ENCODE results near the gene HINT3.
A peak's percentile ranks its signal among the peaks of the same experiment; 100 is the strongest.

Gene HINT3

GRCh38 chr6:125974214-125974866, 17.8 kb downstream of the HINT3 start:
- peak; percentile 60 for FAIRE-seq
- TF ChIP-seq SPI1 (IDR thresholded peaks at IDR 0.05; ENCODE audit: low read depth, low read length) (peak; percentile 67), POLR2AphosphoS5 (IDR thresholded peaks at IDR 0.05; ENCODE audit: low read depth, low read length) (no peak)
- DNase-seq (ENCODE audit: insufficient read length, low spot score), result no peak

- DNase-seq (ENCODE audit: insufficient read length, low spot score) (no peak), FAIRE-seq (no peak)
- TF ChIP-seq POLR2A (IDR thresholded peaks at IDR 0.05; ENCODE audit: low read depth, low read length) (no peak), POU2F2 (IDR thresholded peaks at IDR 0.05; ENCODE audit: low read depth, low read length) (no peak), SPI1 (IDR thresholded peaks at IDR 0.05; ENCODE audit: low read depth, low read length) (no peak), TAF1 (IDR thresholded peaks at IDR 0.05; ENCODE audit: low read depth, low read length) (no peak), POLR2AphosphoS5 (IDR thresholded peaks at IDR 0.05; ENCODE audit: low read depth, low read length) (no peak), PAX5 (IDR thresholded peaks at IDR 0.05; ENCODE audit: insufficient read depth, low read length, severe bottlenecking) (no peak)
These were observed 22.5 kb downstream of the HINT3 start for GRCh38 chr6:125979101-125979500.

- TF ChIP-seq POLR2A (IDR thresholded peaks at IDR 0.05; ENCODE audit: low read depth, low read length), result no peak
- no peak for TF ChIP-seq POLR2AphosphoS5 (IDR thresholded peaks at IDR 0.05; ENCODE audit: low read depth, low read length)
- TF ChIP-seq PAX5 (IDR thresholded peaks at IDR 0.05; ENCODE audit: insufficient read depth, low read length, severe bottlenecking), result no peak
- no peak for TF ChIP-seq POU2F2 (IDR thresholded peaks at IDR 0.05; ENCODE audit: low read depth, low read length)
- TF ChIP-seq TAF1 (IDR thresholded peaks at IDR 0.05; ENCODE audit: low read depth, low read length), result no peak
- no peak for TF ChIP-seq SPI1 (IDR thresholded peaks at IDR 0.05; ENCODE audit: low read depth, low read length)
- DNase-seq (ENCODE audit: insufficient read length, low spot score), result no peak
- FAIRE-seq, result no peak
These were observed 25.1 kb downstream of the HINT3 start for GRCh38 chr6:125981571-125982185.

GRCh38 chr6:125983246-125983945, 26.8 kb downstream of the HINT3 start:
- DNase-seq (ENCODE audit: insufficient read length, low spot score), result no peak
- FAIRE-seq, result no peak
- no peak for TF ChIP-seq SPI1 (IDR thresholded peaks at IDR 0.05; ENCODE audit: low read depth, low read length)
- no peak for TF ChIP-seq TAF1 (IDR thresholded peaks at IDR 0.05; ENCODE audit: low read depth, low read length)
- no peak for TF ChIP-seq POLR2AphosphoS5 (IDR thresholded peaks at IDR 0.05; ENCODE audit: low read depth, low read length)
- no peak for TF ChIP-seq POU2F2 (IDR thresholded peaks at IDR 0.05; ENCODE audit: low read depth, low read length)
- no peak for TF ChIP-seq PAX5 (IDR thresholded peaks at IDR 0.05; ENCODE audit: insufficient read depth, low read length, severe bottlenecking)
- TF ChIP-seq POLR2A (IDR thresholded peaks at IDR 0.05; ENCODE audit: low read depth, low read length), result no peak

- no peak for TF ChIP-seq SPI1 (IDR thresholded peaks at IDR 0.05; ENCODE audit: low read depth, low read length)
- TF ChIP-seq TAF1 (IDR thresholded peaks at IDR 0.05; ENCODE audit: low read depth, low read length), result no peak
- TF ChIP-seq POLR2AphosphoS5 (IDR thresholded peaks at IDR 0.05; ENCODE audit: low read depth, low read length), result no peak
- no peak for TF ChIP-seq POU2F2 (IDR thresholded peaks at IDR 0.05; ENCODE audit: low read depth, low read length)
- no peak for TF ChIP-seq POLR2A (IDR thresholded peaks at IDR 0.05; ENCODE audit: low read depth, low read length)
- no peak for TF ChIP-seq PAX5 (IDR thresholded peaks at IDR 0.05; ENCODE audit: insufficient read depth, low read length, severe bottlenecking)
- no peak for FAIRE-seq
- no peak for DNase-seq (ENCODE audit: insufficient read length, low spot score)
These were observed 27.7 kb downstream of the HINT3 start for GRCh38 chr6:125984311-125984710.

GRCh38 chr6:125985522-125985921, 29.0 kb downstream of the HINT3 start:
- TF ChIP-seq SPI1 (IDR thresholded peaks at IDR 0.05; ENCODE audit: low read depth, low read length) (no peak), POLR2A (IDR thresholded peaks at IDR 0.05; ENCODE audit: low read depth, low read length) (no peak), POLR2AphosphoS5 (IDR thresholded peaks at IDR 0.05; ENCODE audit: low read depth, low read length) (no peak)
- no peak for FAIRE-seq
- DNase-seq (ENCODE audit: insufficient read length, low spot score), result no peak

- TF ChIP-seq POLR2A (IDR thresholded peaks at IDR 0.05; ENCODE audit: low read depth, low read length) (no peak), POLR2AphosphoS5 (IDR thresholded peaks at IDR 0.05; ENCODE audit: low read depth, low read length) (no peak), TAF1 (IDR thresholded peaks at IDR 0.05; ENCODE audit: low read depth, low read length) (no peak), SPI1 (IDR thresholded peaks at IDR 0.05; ENCODE audit: low read depth, low read length) (no peak), POU2F2 (IDR thresholded peaks at IDR 0.05; ENCODE audit: low read depth, low read length) (no peak), PAX5 (IDR thresholded peaks at IDR 0.05; ENCODE audit: insufficient read depth, low read length, severe bottlenecking) (no peak)
- DNase-seq (ENCODE audit: insufficient read length, low spot score) (no peak), FAIRE-seq (no peak)
These were observed 29.4 kb downstream of the HINT3 start for GRCh38 chr6:125985979-125986300.

- TF ChIP-seq POLR2AphosphoS5 (IDR thresholded peaks at IDR 0.05; ENCODE audit: low read depth, low read length), result peak; percentile 93
- TF ChIP-seq POLR2A (IDR thresholded peaks at IDR 0.05; ENCODE audit: low read depth, low read length), result peak; percentile 97
- peak; percentile 13; the same call in 1 of the 2 replicates for TF ChIP-seq SPI1 (IDR thresholded peaks at IDR 0.05; ENCODE audit: low read depth, low read length)
- TF ChIP-seq POU2F2 (IDR thresholded peaks at IDR 0.05; ENCODE audit: low read depth, low read length), result peak; percentile 25; the same call in 1 of the 2 replicates
- peak; percentile 96 for TF ChIP-seq TAF1 (IDR thresholded peaks at IDR 0.05; ENCODE audit: low read depth, low read length)
- no peak for TF ChIP-seq PAX5 (IDR thresholded peaks at IDR 0.05; ENCODE audit: insufficient read depth, low read length, severe bottlenecking)
- DNase-seq (ENCODE audit: insufficient read length, low spot score), result peak; percentile 67
- FAIRE-seq, result peak; percentile 90
These were observed 29.9 kb downstream of the HINT3 start, which contains the start of gene TRMT11 for GRCh38 chr6:125986301-125987025. TRMT11 (plus strand) TSS chr6:125986540; CDS start chr6:125986551, 11 bp downstream.

- TF ChIP-seq SPI1 (IDR thresholded peaks at IDR 0.05; ENCODE audit: low read depth, low read length) (no peak), PAX5 (IDR thresholded peaks at IDR 0.05; ENCODE audit: insufficient read depth, low read length, severe bottlenecking) (no peak), POU2F2 (IDR thresholded peaks at IDR 0.05; ENCODE audit: low read depth, low read length) (no peak), TAF1 (IDR thresholded peaks at IDR 0.05; ENCODE audit: low read depth, low read length) (no peak), POLR2AphosphoS5 (IDR thresholded peaks at IDR 0.05; ENCODE audit: low read depth, low read length) (no peak), POLR2A (IDR thresholded peaks at IDR 0.05; ENCODE audit: low read depth, low read length) (no peak)
- DNase-seq (ENCODE audit: insufficient read length, low spot score) (no peak), FAIRE-seq (no peak)
These were observed 30.6 kb downstream of the HINT3 start for GRCh38 chr6:125987026-125987617.

Data from GM12891 (cell line).